ENCODE measurements around the gene SRD5A3. TPM values are rescaled to one million over a fixed set of nuclear protein-coding genes. Genes with fewer than 3 reads are reported as not detected.

Gene SRD5A3
- total and polyA plus RNA-seq, 10 of the 15 experiments (the other 5 are each of a cell fraction or from before 2014, with no cell fraction given), result 1.6 to 20.4 (median 6.1) TPM

DNA sequence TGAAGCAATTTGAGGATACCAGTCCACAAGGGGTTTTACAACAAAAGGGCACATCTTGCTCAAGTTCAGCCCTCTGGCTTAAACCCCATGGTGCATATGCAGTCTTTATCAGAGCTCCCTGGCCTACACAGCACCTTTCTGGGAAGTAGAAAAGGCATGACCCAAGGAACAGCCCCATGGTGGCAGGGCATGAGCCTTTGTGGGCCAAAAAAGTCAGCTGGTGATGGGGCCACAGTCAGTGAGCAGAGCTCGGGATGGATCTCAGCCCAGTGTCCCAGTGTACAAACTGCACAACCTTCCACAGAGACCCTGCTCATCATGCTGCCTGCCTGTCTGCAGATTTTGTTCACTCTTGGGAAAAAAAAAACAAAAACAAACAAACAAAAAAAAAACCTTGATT, 27.4 kb downstream of the SRD5A3 start:
- WGBS (ENCODE audit: insufficient coverage, insufficient replicate concordance, low lambda C conversion rate, missing lambda C conversion rate), result 36% methylated on average over 1 of the region's 1 CpG

More for the DNA sequence above, 27.4 kb downstream of the SRD5A3 start:
- intact Hi-C loops (cut with micrococcal nuclease; ENCODE audit: unreplicated experiment) (no loop called here), in situ Hi-C loops (cut with MboI) (no loop called here)
- DNase-seq (ENCODE audit: low read depth, low spot score), result no peak
- ChIA-PET POLR2A (interaction anchor here (1.0 kb wide), 1 partner anchor 23 kb away, joined by 5 read pairs; no protein-coding TSS in a partner anchor), SMC1A (ENCODE audit: uncharacterized antibody, unreplicated experiment) (interaction anchor here (0.8 to 1.4 kb wide), 4 partner anchors 10 to 26 kb away, joined by 3 to 5 read pairs (median 4); no protein-coding TSS in a partner anchor), RAD21 (ENCODE audit: unreplicated experiment) (no interaction called here), CTCF (no interaction called here)
- H3K27me3 ChIP-seq (replicated peaks in 1 of 2; ENCODE audit: control insufficient read depth in 2 of 2, insufficient read depth in 2 of 2, low read length in 1 of 2), result no peaks in the 10 kb centered on the region; a peak in 1 of 4 replicates
- H3K4me1 ChIP-seq (ENCODE audit: control insufficient read depth, insufficient read depth, low read length), result no peaks in the 10 kb centered on the region
- no peak overlapping the region for H3K4me3 ChIP-seq
- no peak for ATAC-seq
- TF ChIP-seq, protein P1, sequence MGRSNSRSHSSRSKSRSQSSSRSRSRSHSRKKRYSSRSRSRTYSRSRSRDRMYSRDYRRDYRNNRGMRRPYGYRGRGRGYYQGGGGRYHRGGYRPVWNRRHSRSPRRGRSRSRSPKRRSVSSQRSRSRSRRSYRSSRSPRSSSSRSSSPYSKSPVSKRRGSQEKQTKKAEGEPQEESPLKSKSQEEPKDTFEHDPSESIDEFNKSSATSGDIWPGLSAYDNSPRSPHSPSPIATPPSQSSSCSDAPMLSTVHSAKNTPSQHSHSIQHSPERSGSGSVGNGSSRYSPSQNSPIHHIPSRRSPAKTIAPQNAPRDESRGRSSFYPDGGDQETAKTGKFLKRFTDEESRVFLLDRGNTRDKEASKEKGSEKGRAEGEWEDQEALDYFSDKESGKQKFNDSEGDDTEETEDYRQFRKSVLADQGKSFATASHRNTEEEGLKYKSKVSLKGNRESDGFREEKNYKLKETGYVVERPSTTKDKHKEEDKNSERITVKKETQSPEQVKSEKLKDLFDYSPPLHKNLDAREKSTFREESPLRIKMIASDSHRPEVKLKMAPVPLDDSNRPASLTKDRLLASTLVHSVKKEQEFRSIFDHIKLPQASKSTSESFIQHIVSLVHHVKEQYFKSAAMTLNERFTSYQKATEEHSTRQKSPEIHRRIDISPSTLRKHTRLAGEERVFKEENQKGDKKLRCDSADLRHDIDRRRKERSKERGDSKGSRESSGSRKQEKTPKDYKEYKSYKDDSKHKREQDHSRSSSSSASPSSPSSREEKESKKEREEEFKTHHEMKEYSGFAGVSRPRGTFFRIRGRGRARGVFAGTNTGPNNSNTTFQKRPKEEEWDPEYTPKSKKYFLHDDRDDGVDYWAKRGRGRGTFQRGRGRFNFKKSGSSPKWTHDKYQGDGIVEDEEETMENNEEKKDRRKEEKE (IDR thresholded peaks at IDR 0.05), result no peak
- no peak for TF ChIP-seq TAF1 (IDR thresholded peaks at IDR 0.05; ENCODE audit: borderline replicate concordance, low read depth, low read length)
- no peak for TF ChIP-seq BRCA1 (IDR thresholded peaks at IDR 0.05; ENCODE audit: low read depth, low read length)
- TF ChIP-seq CHD4 (IDR thresholded peaks at IDR 0.05), result no peak
- no peak for TF ChIP-seq CREB1 (IDR thresholded peaks at IDR 0.05; ENCODE audit: low read depth)
- no peak for TF ChIP-seq TCF3 (IDR thresholded peaks at IDR 0.05; ENCODE audit: borderline replicate concordance, insufficient read depth, low read depth, low read length)
- no peak for TF ChIP-seq FOS (IDR thresholded peaks at IDR 0.05; ENCODE audit: borderline replicate concordance, extremely low read depth, insufficient read length)
- no peak for TF ChIP-seq ASH2L (IDR thresholded peaks at IDR 0.05; ENCODE audit: borderline replicate concordance, low read depth)
- TF ChIP-seq TARDBP (IDR thresholded peaks at IDR 0.05; ENCODE audit: borderline replicate concordance), result no peak
- no peak for TF ChIP-seq MTA2 (IDR thresholded peaks at IDR 0.05; ENCODE audit: low read depth)
- H2AFZ ChIP-seq (ENCODE audit: control insufficient read depth, low read depth, low read length), result no peak overlapping the region
- no peaks in the 10 kb centered on the region for H3K79me2 ChIP-seq (ENCODE audit: control insufficient read depth, insufficient read depth, low read length)
- no peak overlapping the region for H3K4me2 ChIP-seq (ENCODE audit: control insufficient read depth, insufficient read depth)
- BruUV-seq (replicated peaks), result no TSS peak
- H3K27ac ChIP-seq (ENCODE audit: control insufficient read depth, insufficient read depth), result no peak overlapping the region
- no peak for FAIRE-seq
- no peaks in the 10 kb centered on the region for H3K9me3 ChIP-seq (replicated peaks; ENCODE audit: control insufficient read depth, insufficient read depth, low read length)
- no peaks in the 10 kb centered on the region for H4K20me1 ChIP-seq (ENCODE audit: control insufficient read depth, insufficient read depth)
- H3K9ac ChIP-seq (ENCODE audit: control insufficient read depth, insufficient read depth, low read length), result no peak overlapping the region
- no peaks in the 10 kb centered on the region for H3K36me3 ChIP-seq (ENCODE audit: control insufficient read depth in 2 of 2, insufficient read depth in 2 of 2, low read length in 1 of 2)

Measured in GM12878 (cell line).